Measurements from ENCODE around the gene KIRREL3.

DNA sequence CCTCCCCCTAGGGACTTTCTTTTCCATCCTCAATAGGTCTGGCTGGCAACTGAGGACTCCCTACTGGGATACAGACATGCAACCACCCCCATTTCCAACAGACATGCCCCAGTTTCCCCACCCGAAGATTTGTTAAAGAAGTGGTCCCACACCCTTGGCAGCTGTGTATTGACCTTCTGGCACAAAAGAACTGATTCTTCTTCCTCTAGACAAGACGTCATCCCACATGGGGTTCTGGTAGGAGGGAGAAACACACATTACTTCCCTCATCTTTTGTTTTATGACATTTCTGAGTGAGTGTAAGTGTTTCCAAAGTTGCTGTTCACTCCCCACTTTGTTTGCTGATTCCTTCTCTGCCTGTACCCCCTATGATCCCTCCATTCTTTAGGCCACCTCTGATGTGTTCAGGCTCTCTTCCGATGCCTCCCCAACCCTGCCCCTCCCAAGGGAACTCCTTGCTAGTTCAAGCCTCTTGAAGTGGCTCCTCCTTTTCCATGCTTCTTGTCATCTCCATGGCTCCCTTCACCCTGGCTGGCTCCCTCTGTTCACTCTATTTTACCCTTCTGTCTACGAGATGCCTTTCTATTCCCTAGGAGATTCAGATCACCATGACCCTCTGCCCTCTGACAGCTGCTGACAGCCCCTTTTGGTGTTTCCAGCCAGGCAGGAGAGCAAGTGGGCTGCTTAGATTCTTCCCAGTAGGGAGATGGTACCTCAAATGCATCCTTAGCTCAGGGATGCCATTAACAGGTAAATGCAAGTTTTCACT is 4.3 kb downstream of the KIRREL3 start:
- TF ChIP-seq SMC3 (IDR thresholded peaks at IDR 0.05) (no peak), SREBF2 (IDR thresholded peaks at IDR 0.05) (no peak)

Data from A549 (cell line).